Ishikawa (cell line): ENCODE results near the gene TRAF7.

Experiments used
- CEBPB ChIP-seq: IDR thresholded peaks from 2 replicates; pipeline ENCODE4 v1.6.1; 2012
- CREB1 ChIP-seq: IDR thresholded peaks from 2 replicates; pipeline ENCODE4 v1.6.1; 2012; ENCODE audit warnings: low read depth
- EGR1 ChIP-seq: IDR thresholded peaks from 2 replicates; pipeline ENCODE4 v1.6.1; 2012
- EP300 ChIP-seq: IDR thresholded peaks from 2 replicates; pipeline ENCODE4 v1.6.1; 2012; ENCODE audit warnings: borderline replicate concordance
- FOXM1 ChIP-seq: IDR thresholded peaks from 2 replicates; pipeline ENCODE4 v1.6.1; 2012; ENCODE audit warnings: low read depth, borderline replicate concordance
- MAX ChIP-seq: IDR thresholded peaks from 2 replicates; pipeline ENCODE4 v1.6.1; 2012
- NFIC ChIP-seq: IDR thresholded peaks from 2 replicates; pipeline ENCODE4 v1.6.1; 2012
- RAD21 ChIP-seq: IDR thresholded peaks from 2 replicates; pipeline ENCODE4 v1.6.1; 2012; ENCODE audit warnings: low read depth
- REST ChIP-seq: IDR thresholded peaks from 2 replicates; pipeline ENCODE4 v1.6.1; 2012; ENCODE audit warnings: low read depth, mild to moderate bottlenecking
- TAF1 ChIP-seq: IDR thresholded peaks from 2 replicates; pipeline ENCODE4 v1.6.1; 2012; ENCODE audit warnings: low read depth, mild to moderate bottlenecking
- TCF12 ChIP-seq: IDR thresholded peaks from 2 replicates; pipeline ENCODE4 v1.6.1; 2012; ENCODE audit warnings: low read depth
- TEAD4 ChIP-seq: IDR thresholded peaks from 2 replicates; pipeline ENCODE4 v1.6.1; 2012
- USF1 ChIP-seq: IDR thresholded peaks from 2 replicates; pipeline ENCODE4 v1.6.1; 2012
- YY1 ChIP-seq: IDR thresholded peaks from 2 replicates; pipeline ENCODE4 v1.6.1; 2012; ENCODE audit warnings: low read depth
- ZBTB7A ChIP-seq: IDR thresholded peaks from 2 replicates; pipeline ENCODE4 v1.6.1; 2012; ENCODE audit warnings: low read depth

Gene TRAF7

GRCh38 chr16:2172688-2173335 lies 17.2 kb downstream of the TRAF7 start:
- TF ChIP-seq NFIC = no peak
- no peak for TF ChIP-seq TEAD4
- no peak for TF ChIP-seq YY1
- no peak for TF ChIP-seq TCF12
- no peak for TF ChIP-seq EP300
- no peak for TF ChIP-seq EGR1
- no peak for TF ChIP-seq RAD21
- TF ChIP-seq USF1 = no peak
- no peak for TF ChIP-seq CEBPB
- TF ChIP-seq CREB1 = no peak
- no peak for TF ChIP-seq REST
- TF ChIP-seq FOXM1 = no peak
- TF ChIP-seq TAF1 = no peak
- no peak for TF ChIP-seq MAX
- no peak for TF ChIP-seq ZBTB7A

- TF ChIP-seq EP300 (no peak), TEAD4 (no peak)
Observed at GRCh38 chr16:2173366-2173765, 17.8 kb downstream of the TRAF7 start.

- no peak for TF ChIP-seq USF1
- TF ChIP-seq MAX = no peak
- TF ChIP-seq TEAD4 = no peak
- TF ChIP-seq REST = no peak
- no peak for TF ChIP-seq EP300
- TF ChIP-seq ZBTB7A = no peak
- TF ChIP-seq NFIC = no peak
- TF ChIP-seq TAF1 = no peak
- TF ChIP-seq FOXM1 = no peak
- no peak for TF ChIP-seq EGR1
- TF ChIP-seq CEBPB = no peak
- no peak for TF ChIP-seq RAD21
- no peak for TF ChIP-seq TCF12
Observed at GRCh38 chr16:2173916-2174315, 18.3 kb downstream of the TRAF7 start.

- TF ChIP-seq TAF1 (no peak), NFIC (peak; percentile 8; the same call in 1 of the 2 replicates), CEBPB (peak; percentile 35; the same call in 1 of the 2 replicates)
Observed at GRCh38 chr16:2174396-2175131, 19.0 kb downstream of the TRAF7 start.

GRCh38 chr16:2175454-2175853 lies 19.9 kb downstream of the TRAF7 start:
- TF ChIP-seq EP300 (no peak), ZBTB7A (no peak), YY1 (no peak), CREB1 (no peak)

GRCh38 chr16:2176047-2176446 lies 20.5 kb downstream of the TRAF7 start:
- no peak for TF ChIP-seq EP300
- TF ChIP-seq CEBPB = no peak
- no peak for TF ChIP-seq CREB1
- TF ChIP-seq MAX = no peak
- TF ChIP-seq TAF1 = no peak
- TF ChIP-seq NFIC = no peak
- no peak for TF ChIP-seq FOXM1
- no peak for TF ChIP-seq TEAD4
- TF ChIP-seq REST = no peak
- TF ChIP-seq YY1 = no peak
- no peak for TF ChIP-seq TCF12
- TF ChIP-seq USF1 = no peak
- TF ChIP-seq RAD21 = no peak
